IPS-18c (cell line): ENCODE measurements around the gene FLNB.

ENCODE experiments used
- H3K4me3 ChIP-seq: 2 replicates; pipeline ENCODE4 v1.7.0; 2013; ENCODE audit warnings: low read depth, mild to moderate bottlenecking, low read length, moderate library complexity; ENCODE audit not compliant: insufficient read depth
- H3K9me3 ChIP-seq: one replicate; pipeline ENCODE4 v1.6.1; 2013; ENCODE audit warnings: mild to moderate bottlenecking, low read length, moderate library complexity; ENCODE audit not compliant: control insufficient read depth, insufficient read depth

The FLNB gene

DNA sequence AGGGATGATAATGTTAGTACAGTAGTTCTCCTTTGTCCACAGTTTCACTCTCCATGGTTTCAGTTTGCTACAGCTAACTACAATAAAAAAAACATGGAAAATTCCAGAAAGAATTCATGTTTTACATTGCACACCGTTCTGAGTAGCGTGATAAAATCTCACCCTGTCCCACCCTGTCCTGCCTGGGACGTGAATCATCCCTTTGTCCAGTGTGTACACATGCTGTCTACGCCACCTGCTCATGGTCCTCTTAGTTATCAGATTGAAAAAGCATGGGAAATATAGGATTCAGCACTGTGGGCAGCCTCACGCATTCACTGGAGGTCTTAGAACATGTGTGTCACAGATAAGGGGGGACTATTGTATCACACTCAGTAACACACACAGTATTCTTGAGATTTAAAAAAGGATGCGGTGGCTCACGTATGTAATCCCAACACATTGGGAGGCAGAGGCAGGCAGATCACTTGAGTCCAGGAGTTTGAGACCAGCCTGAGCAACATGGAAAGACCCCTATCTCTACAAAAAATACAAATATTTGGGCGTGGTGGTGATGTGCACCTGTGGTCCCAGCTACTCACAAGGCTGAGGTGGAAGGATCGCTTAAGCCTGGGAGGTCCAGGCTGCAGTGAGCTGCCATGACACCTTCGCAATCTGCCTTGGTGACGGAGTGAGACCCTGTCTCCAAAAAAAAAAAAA, 8.7 kb upstream of the FLNB start:
- Histone ChIP-seq H3K4me3 (no peak overlapping the region), H3K9me3 (no peaks in the 10 kb centered on the region)

DNA sequence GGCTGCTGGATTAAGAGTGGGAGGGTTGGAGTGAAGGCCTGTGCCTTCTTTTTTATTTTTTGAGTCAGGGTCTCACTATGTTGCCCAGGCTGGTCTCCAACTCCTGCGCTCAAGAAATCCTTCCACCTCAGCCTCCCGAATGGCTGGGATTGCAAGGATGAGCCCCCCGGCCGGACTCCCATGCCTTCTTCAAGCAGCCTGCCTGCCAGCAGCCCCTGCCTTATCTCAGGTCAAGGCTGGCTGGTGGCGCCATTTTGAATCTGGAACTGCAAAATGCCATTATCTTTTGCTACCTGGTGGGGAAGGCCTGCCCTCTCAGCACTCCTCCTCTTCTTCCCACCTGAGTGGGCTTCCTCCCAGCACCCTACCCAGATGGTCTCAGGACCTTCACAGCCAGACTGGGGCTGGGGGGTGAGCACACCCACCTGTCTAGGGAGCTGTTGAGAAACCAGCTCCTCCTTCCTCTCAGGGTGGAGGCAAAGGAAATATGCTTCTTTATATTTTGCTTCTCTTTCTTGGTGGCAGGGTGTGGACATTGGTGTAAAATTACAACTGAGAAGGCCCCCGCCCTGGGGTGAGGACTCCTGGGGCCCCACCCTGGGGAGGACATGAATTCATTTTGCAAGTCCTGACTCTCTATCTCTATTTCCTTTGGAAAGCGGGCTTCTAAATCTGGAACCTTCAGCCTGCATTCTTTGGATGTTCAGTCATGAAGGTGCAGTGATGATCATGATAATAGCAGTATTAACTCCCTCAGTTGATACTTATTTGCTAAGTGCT, 7.7 kb upstream of the FLNB start:
- Histone ChIP-seq H3K9me3 (no peaks in the 10 kb centered on the region), H3K4me3 (no peak overlapping the region)

DNA sequence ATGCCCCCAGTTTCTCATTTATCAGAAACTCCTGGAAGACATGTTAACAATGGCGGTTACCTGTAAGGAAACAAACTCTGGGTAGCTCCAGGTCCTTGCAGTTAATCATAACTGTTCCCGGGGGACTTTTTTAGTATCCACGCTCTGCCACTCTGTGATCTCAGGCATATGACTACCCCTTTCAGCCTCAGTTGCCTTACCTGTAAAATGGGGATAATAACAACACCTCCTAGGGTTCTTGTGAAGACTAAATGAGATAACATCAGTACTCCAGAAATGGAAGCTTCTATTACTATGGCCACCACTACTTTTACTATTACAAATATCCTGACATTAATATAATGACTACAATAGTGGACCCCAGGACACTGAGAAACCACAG, 7.1 kb upstream of the FLNB start:
- H3K4me3 ChIP-seq, result no peak overlapping the region

DNA sequence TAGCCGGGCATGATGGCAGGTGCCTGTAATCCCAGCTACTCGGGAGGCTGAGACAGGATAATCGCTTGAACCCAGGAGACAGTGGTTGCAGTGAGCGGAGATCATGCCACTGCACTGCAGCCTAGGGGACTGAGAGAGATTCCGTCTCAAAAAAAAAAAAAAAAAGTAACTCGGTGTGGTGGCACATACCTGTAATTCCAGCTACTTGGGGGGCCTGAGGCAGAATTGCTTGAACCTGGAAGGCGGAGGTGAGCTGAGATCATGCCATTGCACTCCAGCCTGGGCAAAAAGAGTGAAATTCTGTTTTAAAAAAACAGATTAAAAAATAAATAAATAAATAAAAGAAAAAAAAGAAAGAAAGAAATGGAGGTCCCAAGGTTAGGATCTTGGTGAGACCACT, 6.2 kb upstream of the FLNB start:
- no peaks in the 10 kb centered on the region for H3K9me3 ChIP-seq
- H3K4me3 ChIP-seq, result no peak overlapping the region

More for the DNA sequence above, 7.1 kb upstream of the FLNB start:
- H3K9me3 ChIP-seq, result no peaks in the 10 kb centered on the region

DNA sequence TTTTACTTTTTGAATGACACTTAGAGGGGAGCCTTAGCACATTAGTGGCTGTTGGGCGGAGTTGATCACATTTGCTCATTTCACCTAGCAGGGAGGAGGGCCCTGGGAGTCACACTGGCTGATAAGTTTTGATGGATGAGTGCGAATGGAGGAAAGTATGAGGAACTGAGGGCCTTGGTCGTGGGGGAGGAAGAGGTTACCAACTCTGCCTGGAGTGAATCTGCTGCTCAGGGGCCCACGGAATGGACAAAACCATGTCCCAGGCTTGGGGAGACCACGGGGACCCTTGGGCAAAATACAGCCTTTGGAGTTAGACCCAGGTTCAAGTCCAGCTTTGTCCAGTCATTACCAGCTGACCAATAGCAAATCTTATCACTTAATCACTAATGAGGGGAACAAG, 5.1 kb upstream of the FLNB start:
- Histone ChIP-seq H3K4me3 (no peak overlapping the region), H3K9me3 (no peaks in the 10 kb centered on the region)

DNA sequence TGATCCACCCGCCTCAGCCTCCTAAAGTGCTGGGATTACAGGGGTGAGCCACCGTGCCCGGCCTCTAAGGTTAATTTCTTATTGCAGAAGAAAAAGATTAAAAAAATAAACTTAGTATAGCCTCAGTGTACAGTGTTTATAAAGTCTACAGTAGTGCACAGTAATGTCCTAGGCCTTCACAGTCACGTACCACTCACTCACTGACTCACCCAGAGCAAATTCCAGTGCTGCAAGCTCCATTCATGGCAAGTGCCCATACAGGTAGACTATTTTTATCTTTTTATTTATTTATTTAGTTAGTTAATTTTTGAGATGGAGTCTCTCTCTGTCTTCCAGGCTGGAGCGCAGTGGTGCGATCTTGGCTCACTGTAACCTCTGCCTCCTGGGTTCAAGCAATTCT, 3.2 kb upstream of the FLNB start:
- H3K4me3 ChIP-seq, result no peak overlapping the region
- H3K9me3 ChIP-seq, result no peaks in the 10 kb centered on the region

DNA sequence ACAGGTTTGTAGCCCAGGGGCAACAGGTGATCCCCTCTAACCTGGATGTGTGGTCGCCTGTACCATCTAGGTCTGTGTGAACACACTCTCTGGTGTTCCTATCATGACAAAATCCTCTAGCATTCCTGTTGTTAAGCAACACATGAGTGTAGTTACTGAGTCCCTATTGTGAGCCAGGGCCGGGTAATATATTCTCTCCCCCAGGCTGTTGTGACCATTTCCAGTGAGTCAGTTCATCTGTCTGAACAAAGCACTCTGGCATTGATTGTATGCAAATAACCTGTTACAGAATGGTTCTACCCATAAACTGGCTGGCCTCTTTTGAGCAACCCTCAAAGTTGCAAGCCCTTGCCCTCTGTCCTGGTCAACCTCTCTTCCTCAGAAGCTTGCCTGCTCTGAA, 2.6 kb upstream of the FLNB start:
- no peaks in the 10 kb centered on the region for H3K9me3 ChIP-seq
- no peak overlapping the region for H3K4me3 ChIP-seq

DNA sequence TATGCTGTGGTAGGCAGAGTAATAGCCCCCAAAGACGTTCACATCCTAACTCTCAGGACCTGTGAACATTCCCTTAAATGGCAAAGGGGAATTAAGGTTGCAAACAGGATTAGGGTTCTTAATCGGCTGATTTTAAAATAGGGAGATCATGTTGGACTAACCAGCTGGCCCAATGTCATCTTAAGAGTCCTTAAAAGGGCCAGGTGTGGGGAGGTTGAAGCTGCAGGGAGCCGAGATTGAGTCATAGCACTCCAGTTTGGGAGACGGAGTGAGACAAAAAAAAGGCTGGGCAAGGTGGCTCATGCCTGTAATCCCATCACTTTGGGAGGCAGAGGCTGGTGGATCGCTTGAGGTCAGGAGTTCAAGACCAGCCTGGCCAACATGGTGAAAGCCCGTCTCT, 1.6 kb upstream of the FLNB start:
- no peak overlapping the region for H3K4me3 ChIP-seq
- H3K9me3 ChIP-seq, result no peaks in the 10 kb centered on the region

DNA sequence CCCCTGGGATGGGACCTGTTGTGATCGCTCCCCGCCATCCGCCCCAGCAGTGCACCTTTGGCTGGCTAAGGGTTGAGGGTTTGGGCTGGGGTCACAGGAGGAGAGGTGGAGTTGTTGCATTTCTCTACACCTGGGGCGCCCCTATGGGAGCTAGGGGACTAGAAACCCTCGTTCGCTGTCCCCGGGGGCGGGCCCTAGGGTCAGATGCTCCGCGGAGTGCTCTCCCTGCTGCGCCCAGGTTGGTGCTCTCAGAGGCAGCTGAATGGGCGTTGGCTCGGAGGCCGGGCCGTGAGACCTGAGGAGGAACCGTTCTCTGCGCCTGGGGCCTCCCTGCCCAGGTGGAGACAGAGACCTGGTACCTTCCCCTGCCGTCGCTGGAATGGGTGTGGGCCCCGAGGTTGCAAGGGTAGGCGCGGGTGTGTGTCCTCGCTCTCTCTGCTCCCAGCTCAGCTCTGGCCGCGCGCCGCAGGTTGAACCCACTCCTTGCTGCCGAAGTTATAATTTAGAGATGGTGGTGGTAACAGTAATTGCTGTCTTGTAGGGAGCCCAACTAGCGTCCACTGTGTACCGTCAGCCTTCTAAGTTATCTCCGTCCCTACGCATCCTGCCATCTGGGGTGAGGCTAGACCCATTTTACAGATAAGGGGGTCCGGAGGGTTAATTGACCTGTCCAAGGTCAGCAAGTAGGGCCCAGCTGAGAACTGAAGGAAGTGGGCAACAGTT, 965 bp downstream of the FLNB start:
- Histone ChIP-seq H3K9me3 (no peaks in the 10 kb centered on the region), H3K4me3 (peak overlapping the region; percentile 98)

DNA sequence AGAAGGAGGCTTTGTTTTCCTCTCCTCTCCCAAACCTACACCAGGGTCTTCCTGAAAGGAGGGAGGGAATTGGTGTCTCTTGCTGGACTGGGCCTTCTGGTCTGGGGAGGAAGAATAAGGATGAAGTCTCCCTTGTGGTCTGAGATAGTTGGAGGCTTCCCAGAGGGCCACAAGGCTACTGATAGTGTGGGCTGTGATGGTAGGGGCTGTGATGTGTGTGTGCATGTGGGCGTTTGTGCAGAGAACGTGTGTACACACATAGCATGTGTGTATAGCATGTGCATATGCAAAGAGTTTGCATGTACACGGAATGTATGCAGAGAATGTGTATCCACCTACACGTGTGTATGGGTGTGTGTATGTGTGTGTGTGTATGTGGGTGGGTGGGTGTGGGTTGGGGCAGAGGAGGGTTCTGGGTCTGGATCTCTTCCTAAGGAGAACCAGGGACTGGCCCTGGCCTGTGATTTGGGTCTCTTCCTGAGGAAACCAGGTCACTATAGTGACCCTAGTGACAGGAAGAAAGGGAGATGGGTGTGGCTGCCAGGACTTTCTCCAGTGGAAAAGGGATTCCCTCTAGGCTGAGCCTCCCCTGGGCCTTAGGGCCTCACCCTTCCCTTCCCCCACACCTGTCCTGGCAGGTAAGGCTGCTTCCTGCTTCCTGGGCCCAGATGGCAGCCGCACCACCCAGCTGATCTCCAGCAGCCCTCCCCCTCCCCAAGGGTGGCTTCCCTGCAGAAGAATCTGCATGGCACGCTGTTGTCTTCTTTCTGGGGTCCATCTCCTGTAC, 1.7 kb downstream of the FLNB start:
- Histone ChIP-seq H3K4me3 (peak overlapping the region; percentile 98), H3K9me3 (no peaks in the 10 kb centered on the region)

DNA sequence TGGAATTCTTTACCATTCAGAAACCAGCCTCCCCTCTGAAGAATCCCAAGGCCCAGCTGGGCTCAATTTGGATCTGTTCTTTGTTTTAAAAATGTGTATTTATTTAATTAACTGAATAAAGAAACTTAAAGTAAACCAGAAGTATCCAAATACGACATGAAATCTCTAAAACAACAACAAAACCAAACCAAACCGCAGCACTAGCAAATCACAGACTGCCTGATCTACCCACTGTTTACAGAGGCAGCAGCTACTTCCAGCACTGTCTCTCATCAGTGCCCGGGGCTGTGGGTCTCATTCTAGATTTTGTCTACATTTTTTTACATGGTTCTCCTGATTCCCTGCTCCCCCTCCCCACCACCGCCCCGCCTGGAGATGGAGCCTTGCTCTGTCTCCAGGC, 2.3 kb downstream of the FLNB start:
- no peaks in the 10 kb centered on the region for H3K9me3 ChIP-seq
- H3K4me3 ChIP-seq, result no peak overlapping the region

DNA sequence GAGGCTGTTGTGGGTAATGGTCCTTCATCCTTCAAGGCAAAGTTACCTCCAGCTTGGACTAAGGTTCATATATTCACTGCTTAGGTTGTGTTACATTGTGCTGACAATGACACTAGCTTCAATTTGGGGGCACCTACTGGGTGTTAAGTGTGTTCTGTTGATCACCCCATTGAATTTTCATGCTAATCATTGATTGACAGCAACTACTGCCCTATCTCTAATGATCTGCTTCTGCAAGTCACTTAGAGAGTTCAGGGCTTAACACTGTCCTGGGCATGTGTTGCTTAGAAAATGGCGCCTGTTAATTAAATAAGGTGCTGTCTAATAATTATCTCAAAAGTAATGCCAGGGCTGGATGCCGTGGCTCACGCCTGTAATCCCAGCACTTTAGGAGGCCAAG, 3.4 kb downstream of the FLNB start:
- no peaks in the 10 kb centered on the region for H3K9me3 ChIP-seq
- no peak overlapping the region for H3K4me3 ChIP-seq

DNA sequence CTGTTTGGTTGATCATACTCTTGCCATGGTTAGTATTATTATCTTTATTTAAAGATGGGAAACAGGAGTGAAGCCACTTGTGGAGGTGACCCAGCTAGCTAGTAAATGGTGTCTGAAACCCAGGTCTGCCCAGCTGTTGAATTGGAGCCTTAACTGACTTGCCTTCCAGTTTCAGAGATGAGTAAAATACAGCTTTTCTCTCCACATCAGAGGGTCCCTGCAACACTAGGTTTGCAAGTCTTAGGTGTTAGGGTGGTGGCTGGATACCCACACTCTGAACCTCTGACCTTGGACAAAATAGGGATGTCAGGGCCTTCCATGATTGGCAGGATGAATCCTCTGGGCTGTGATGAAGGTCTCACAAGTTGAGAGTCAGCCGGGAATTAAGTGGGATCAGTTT, 4.1 kb downstream of the FLNB start:
- no peak overlapping the region for H3K4me3 ChIP-seq

DNA sequence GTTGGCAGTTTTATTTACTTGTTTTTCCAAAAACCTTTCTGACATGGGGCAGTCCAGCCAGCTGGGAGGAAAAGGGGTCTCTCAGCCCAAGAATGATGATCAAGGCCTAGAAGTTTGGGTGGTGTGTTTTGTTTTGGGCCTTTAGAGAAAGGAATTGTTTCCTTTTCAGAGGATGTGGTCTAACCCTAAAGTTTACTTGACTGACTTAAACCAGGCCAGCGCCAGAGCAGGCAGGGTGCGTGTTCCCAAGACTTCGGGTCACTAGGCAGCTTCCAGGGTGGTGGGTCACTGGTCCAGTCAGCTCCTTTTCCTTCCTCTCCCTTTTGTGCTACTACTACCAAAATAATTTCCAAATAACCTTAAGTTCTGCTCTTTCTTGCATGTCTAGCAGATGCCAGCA, 4.9 kb downstream of the FLNB start:
- no peak overlapping the region for H3K4me3 ChIP-seq
- H3K9me3 ChIP-seq, result no peaks in the 10 kb centered on the region

More for the DNA sequence above, 4.1 kb downstream of the FLNB start:
- no peaks in the 10 kb centered on the region for H3K9me3 ChIP-seq

DNA sequence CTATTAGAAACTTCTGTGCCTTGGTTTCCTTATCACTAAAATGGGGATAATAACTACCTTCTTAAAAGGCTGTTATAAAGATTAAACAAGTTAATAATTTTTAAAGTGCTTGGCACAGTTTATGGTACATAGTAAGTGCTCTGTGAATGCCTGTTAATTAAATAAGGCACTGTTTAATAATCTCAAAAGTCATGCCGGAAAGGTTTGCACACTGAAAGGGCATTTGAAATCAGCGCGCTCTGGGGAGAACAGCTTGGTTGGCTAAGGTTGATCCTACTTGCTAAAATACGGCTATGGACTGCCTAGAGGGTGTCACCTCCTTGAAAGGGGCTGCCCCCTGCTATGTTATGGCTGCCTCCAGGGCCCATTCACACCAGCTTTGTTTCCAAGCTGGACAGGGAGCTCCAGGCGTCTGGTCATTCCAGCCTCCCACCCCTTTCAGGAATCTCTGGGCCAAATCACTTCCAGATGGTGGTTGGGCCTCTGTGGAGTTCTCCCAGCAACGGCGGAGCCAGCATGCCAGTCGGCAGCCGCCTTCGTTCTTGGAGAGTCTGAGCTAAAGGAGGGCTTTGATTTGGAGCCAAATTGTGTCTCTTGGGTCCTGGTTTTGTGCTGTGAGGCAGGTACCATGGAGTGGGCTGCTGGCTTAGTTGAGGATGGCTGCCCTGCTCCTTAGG, 5.9 kb downstream of the FLNB start:
- Histone ChIP-seq H3K9me3 (no peaks in the 10 kb centered on the region), H3K4me3 (no peak overlapping the region)

DNA sequence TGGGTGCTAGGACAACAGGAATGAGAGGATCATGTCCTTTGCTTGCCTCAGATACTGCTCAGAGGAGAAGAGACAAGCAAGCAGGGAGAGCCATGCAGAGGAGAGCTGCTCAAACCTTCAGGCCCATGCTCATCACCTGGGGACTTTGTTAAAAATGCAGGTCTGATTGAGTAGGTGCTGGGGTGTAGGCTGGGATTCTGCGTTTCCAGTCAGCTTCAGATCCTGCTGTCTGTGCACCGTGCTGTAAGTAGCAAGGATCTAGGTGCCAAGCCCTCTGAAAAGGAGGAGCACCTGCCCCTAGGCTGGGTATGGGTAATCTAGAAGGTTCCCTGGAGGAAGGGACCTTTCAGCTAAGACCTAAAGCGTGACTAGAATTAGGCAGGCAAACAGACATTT, 7.3 kb downstream of the FLNB start:
- H3K4me3 ChIP-seq, result no peak overlapping the region

DNA sequence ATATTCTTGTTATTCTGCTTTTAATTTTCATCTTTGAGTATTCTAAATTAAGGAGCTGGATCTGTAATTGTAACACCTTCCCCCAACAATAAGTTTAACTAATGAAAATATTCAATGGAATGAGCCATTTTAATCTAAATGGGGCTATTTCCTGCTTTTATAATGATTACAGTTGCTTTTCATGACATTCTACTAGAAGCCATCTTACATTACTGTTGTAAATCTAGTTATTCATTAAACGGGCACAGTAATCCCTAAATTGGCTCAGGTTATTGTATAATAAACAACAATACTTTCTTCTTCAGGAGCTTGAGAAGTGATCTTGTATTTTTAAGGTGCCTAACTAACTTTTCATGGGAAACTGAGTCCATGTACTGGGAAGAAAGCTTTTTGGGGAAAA, 8.5 kb downstream of the FLNB start:
- H3K4me3 ChIP-seq, result no peak overlapping the region
- no peaks in the 10 kb centered on the region for H3K9me3 ChIP-seq

More for the DNA sequence above, 7.3 kb downstream of the FLNB start:
- H3K9me3 ChIP-seq, result no peaks in the 10 kb centered on the region
